A549 (cell line): ENCODE data around the gene PBX4. TPM values are rescaled to one million over a fixed set of nuclear protein-coding genes. Genes with fewer than 3 reads are reported as not detected.

ENCODE experiments used
- ATAC-seq, 2 experiments: fragments of 200-7000 bp in 1 of 2; fragments of >200 bp in 1 of 2; cut with Nextera tagmentation in 1 of 2; cut with Tn5 transposase in 1 of 2; 3 replicates each; pipeline versions ENCODE4 v1.8.0 to v1.9.1; 2018 to 2020; ENCODE audit warnings: mild to moderate bottlenecking in 1 of 2, moderate library complexity in 1 of 2
- CTCF ChIA-PET: fragments of 300-600 bp; sonication (Branson Sonifier 250); formaldehyde crosslinking; extraction: SDS; loops from one replicate; lab custom pipeline; 2021; ENCODE audit warnings: antibody characterized with exemption, inconsistent platforms; lab: Yijun Ruan, JAX
- POLR2A ChIA-PET: fragments of 350-600 bp; formaldehyde crosslinking; extraction: SDS; loops from one replicate; lab custom pipeline; 2021; ENCODE audit warnings: antibody characterized with exemption, inconsistent platforms; lab: Yijun Ruan, JAX
- DNase-seq, 2 experiments: peaks; one replicate each; pipeline versions ENCODE4 v3.0.0 to v3.0.0-alpha.2; 2011 to 2016; ENCODE audit warnings: low read depth in 1 of 2, low spot score in 1 of 2
- FAIRE-seq: peaks from 2 replicates; lab custom pipeline; 2011; peaks lifted over from hg19 to GRCh38; lab: Jason Lieb, UNC
- H3K27ac ChIP-seq, 2 experiments: fragments of >200 bp; sonication (Bioruptor Twin); formaldehyde crosslinking; 3 replicates each; pipeline ENCODE4 v1.5.1; 2016 to 2017
- H3K4me1 ChIP-seq: fragments of >200 bp; sonication (Bioruptor Twin); formaldehyde crosslinking; 3 replicates; pipeline ENCODE4 v1.6.1; 2016
- H3K4me2 ChIP-seq: fragments of >200 bp; sonication (Bioruptor Twin); formaldehyde crosslinking; 3 replicates; pipeline ENCODE4 v1.6.1; 2016
- H3K4me3 ChIP-seq: fragments of >200 bp; sonication (Bioruptor Twin); formaldehyde crosslinking; 3 replicates; pipeline ENCODE4 v1.5.1; 2016
- H3K9me3 ChIP-seq: fragments of >200 bp; sonication (Bioruptor Twin); formaldehyde crosslinking; 3 replicates; pipeline ENCODE4 v1.6.1; 2016
- BHLHE40 ChIP-seq: IDR thresholded peaks from 2 replicates; pipeline ENCODE4 v1.6.1; 2012; ENCODE audit warnings: low read depth, low read length, inconsistent platforms
- CBX2 ChIP-seq: fragments of 200-600 bp; sonication (generic); IDR thresholded peaks from 2 replicates; pipeline ENCODE4 v1.6.1; 2016; ENCODE audit warnings: low read depth, mild to moderate bottlenecking, borderline replicate concordance
- EP300 ChIP-seq, 2 experiments: fragments of >200 bp; sonication (Bioruptor Twin); formaldehyde crosslinking; IDR thresholded peaks; 2 replicates in 1 of 2; 3 replicates in 1 of 2; pipeline ENCODE4 v1.6.1; 2016 to 2017
- FOSB ChIP-seq: fragments of 250-450 bp; sonication (Bioruptor Pico); IDR thresholded peaks from 2 replicates; pipeline ENCODE4 v1.5.0; 2020; ENCODE audit warnings: mild to moderate bottlenecking, moderate library complexity
- FOSL2 ChIP-seq, 2 experiments: fragments of 450-650 bp in 1 of 2; fragments of >200 bp in 1 of 2; sonication (Bioruptor Twin) in 1 of 2; formaldehyde crosslinking; IDR thresholded peaks; 2 replicates each; pipeline versions ENCODE4 v1.5.0 to v1.6.1; 2016 to 2020; ENCODE audit warnings: mild to moderate bottlenecking in 1 of 2, moderate library complexity in 1 of 2
- HOXB5 ChIP-seq: fragments of 250-450 bp; sonication (Bioruptor Pico); IDR thresholded peaks from 2 replicates; pipeline ENCODE4 v1.5.0; 2020; ENCODE audit warnings: mild to moderate bottlenecking, moderate library complexity
- JUN ChIP-seq, 2 experiments: fragments of >200 bp; sonication (Bioruptor Twin); formaldehyde crosslinking; IDR thresholded peaks; 2 replicates in 1 of 2; 3 replicates in 1 of 2; pipeline ENCODE4 v1.6.1; 2016 to 2017
- MYC ChIP-seq: IDR thresholded peaks from 2 replicates; pipeline ENCODE4 v1.6.1; 2012; ENCODE audit warnings: mild to moderate bottlenecking, inconsistent platforms, low read length, improper control_type of control experiment, borderline replicate concordance
- PHF8 ChIP-seq: fragments of 200-600 bp; sonication (generic); IDR thresholded peaks from 2 replicates; pipeline ENCODE4 v1.6.1; 2016; ENCODE audit warnings: low read depth, mild to moderate bottlenecking, antibody characterized with exemption, moderate library complexity, borderline replicate concordance
- POLR2A ChIP-seq: IDR thresholded peaks from 2 replicates; pipeline ENCODE4 v1.6.1; 2012; ENCODE audit warnings: mild to moderate bottlenecking, low read length
- RARB ChIP-seq: fragments of 250-450 bp; sonication (Bioruptor Pico); IDR thresholded peaks from 2 replicates; pipeline ENCODE4 v1.8.0; 2021; ENCODE audit warnings: mild to moderate bottlenecking, moderate library complexity
- RCOR1 ChIP-seq: fragments of 150-350 bp; IDR thresholded peaks from 2 replicates; pipeline ENCODE4 v1.6.1; 2014; ENCODE audit warnings: antibody characterized with exemption, low read length, low read depth
- RNF2 ChIP-seq: fragments of 200-600 bp; sonication (generic); IDR thresholded peaks from 2 replicates; pipeline ENCODE4 v1.6.1; 2016; ENCODE audit warnings: low read depth, mild to moderate bottlenecking, antibody characterized with exemption, moderate library complexity, borderline replicate concordance
- SMC3 ChIP-seq: fragments of >200 bp; sonication (Bioruptor Twin); formaldehyde crosslinking; IDR thresholded peaks from 3 replicates; pipeline ENCODE4 v1.6.1; 2018; ENCODE audit warnings: inconsistent platforms
- ZSCAN20 ChIP-seq: fragments of 250-450 bp; sonication (Bioruptor Pico); IDR thresholded peaks from 2 replicates; pipeline ENCODE4 v1.8.0; 2022; ENCODE audit warnings: mild to moderate bottlenecking, moderate library complexity
- WGBS: methylation state at CpG from one replicate; pipeline ENCODE4 v1.1.6; 2017; ENCODE audit errors: missing lambda C conversion rate; 5-methylcytosine and 5-hydroxymethylcytosine counted together
- polyA plus RNA-seq, 4 experiments: library from polyadenylated mRNA; depleted of rRNA in 3 of 4; stranded (reverse); fragments of >200 nt; fragmentation: RNase III in 1 of 4; extraction: RNeasy Plus Mini Kit Qiagen cat#74134 plus additional on column Dnase treatment in 1 of 4; gene quantifications; 2 replicates in 3 of 4; 3 replicates in 1 of 4; pipeline ENCODE4 v1.2.3, GENCODE V29; 2011 to 2017
- TF ChIP-seq, protein P1 (sequence below): fragments of >200 bp; sonication (Bioruptor Twin); formaldehyde crosslinking; IDR thresholded peaks from 2 replicates; pipeline ENCODE4 v1.6.1; 2016
- TF ChIP-seq, protein P2 (sequence below): fragments of 200-600 bp; sonication (generic); IDR thresholded peaks from 2 replicates; pipeline ENCODE4 v1.6.1; 2016; ENCODE audit warnings: antibody characterized with exemption, mild to moderate bottlenecking, moderate library complexity
- TF ChIP-seq, protein P3 (sequence below): fragments of 250-450 bp; sonication (Bioruptor Pico); IDR thresholded peaks from 2 replicates; pipeline ENCODE4 v1.5.0; 2020; ENCODE audit warnings: low read depth, mild to moderate bottlenecking, moderate library complexity
- TF ChIP-seq, protein P4 (sequence below): fragments of 150-350 bp; IDR thresholded peaks from 2 replicates; pipeline ENCODE4 v1.6.1; 2014; ENCODE audit warnings: low read depth, mild to moderate bottlenecking, low read length

The PBX4 gene
- polyA plus RNA-seq, 2 of the 4 experiments (the other 2 are of a cell fraction) = 0.70 to 0.90 TPM

DNA sequence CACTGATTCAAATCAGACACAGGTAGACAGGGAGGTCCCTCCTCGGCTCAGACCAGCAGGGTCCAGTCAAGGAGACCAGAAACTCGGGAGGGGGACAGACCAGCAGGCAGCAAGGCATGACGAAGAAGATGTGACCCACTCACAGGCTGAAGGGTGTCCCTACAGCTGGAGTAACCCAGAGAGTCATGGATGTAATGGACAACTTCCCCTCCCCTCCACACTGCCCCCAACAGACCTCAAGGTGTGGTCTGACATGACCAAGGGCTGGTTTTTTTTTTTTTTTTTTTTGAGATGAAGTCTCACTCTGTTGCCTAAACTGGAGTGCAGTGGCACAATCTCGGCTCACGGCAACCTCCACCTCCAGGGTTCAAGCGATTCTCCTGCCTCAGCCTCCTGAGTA is 34.1 kb downstream of the PBX4 start:
- DNase-seq (no peak), ATAC-seq (no peak), FAIRE-seq (no peak)
- WGBS = 75% methylated on average over 6 of the region's 6 CpGs
- Histone ChIP-seq H3K4me3 (no peak overlapping the region), H3K9me3 (no peaks in the 10 kb centered on the region), H3K4me2 (no peak overlapping the region), H3K27ac (no peak overlapping the region), H3K4me1 (no peaks in the 10 kb centered on the region)
- TF ChIP-seq RNF2 (no peak), FOSL2 (IDR thresholded peaks at IDR 0.05) (no peak), FOSL2 (CRISPR knock-in tag; IDR thresholded peaks at IDR 0.05) (no peak), ZSCAN20 (no peak), PHF8 (no peak), JUN (IDR thresholded peaks at IDR 0.05) (no peak)
- TF ChIP-seq, protein P1, sequence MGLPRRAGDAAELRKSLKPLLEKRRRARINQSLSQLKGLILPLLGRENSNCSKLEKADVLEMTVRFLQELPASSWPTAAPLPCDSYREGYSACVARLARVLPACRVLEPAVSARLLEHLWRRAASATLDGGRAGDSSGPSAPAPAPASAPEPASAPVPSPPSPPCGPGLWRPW = no peak
- POLR2A ChIA-PET = no interaction called here
- CTCF ChIA-PET = interaction anchor here (1.0 kb wide), 1 partner anchor 30 kb away, joined by 5 read pairs; no protein-coding TSS in a partner anchor

DNA sequence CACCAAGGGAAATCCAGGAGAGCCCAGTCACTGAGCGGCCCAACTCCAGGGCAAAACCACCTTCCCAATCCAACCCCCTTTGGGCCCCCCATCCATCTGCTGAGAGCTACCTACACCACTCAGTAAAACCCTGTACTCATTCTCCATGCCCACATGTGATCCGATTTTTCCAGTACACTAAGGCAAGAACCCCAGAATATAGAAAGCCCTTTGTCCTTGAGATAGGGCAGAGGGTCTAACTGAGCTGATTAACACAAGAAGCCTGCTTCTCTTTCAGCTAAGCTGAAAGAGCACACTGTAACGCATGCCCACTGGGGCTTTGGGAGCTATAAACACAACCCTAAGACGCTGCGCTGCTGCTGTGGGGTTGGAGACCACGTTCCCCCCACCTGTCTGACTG is 36.0 kb downstream of the PBX4 start:
- Histone ChIP-seq H3K27ac (no peak overlapping the region), H3K4me1 (no peaks in the 10 kb centered on the region), H3K4me3 (no peak overlapping the region), H3K9me3 (no peaks in the 10 kb centered on the region), H3K4me2 (no peak overlapping the region)
- CTCF ChIA-PET = interaction anchor here (2.6 kb wide), 1 partner anchor 50 kb away, joined by 9 read pairs; no protein-coding TSS in a partner anchor
- DNase-seq (no peak), ATAC-seq (no peak), FAIRE-seq (no peak)
- 87% methylated on average over 5 of the region's 6 CpGs for WGBS
- TF ChIP-seq HOXB5 (CRISPR knock-in tag) = no peak
- TF ChIP-seq MYC = no peak
- TF ChIP-seq CBX2 = no peak
- TF ChIP-seq, protein P1 = no peak
- TF ChIP-seq SMC3 = no peak
- no peak for TF ChIP-seq EP300 (IDR thresholded peaks at IDR 0.05)
- TF ChIP-seq BHLHE40 = no peak
- no peak for TF ChIP-seq RARB (CRISPR knock-in tag)
- TF ChIP-seq, protein P2, sequence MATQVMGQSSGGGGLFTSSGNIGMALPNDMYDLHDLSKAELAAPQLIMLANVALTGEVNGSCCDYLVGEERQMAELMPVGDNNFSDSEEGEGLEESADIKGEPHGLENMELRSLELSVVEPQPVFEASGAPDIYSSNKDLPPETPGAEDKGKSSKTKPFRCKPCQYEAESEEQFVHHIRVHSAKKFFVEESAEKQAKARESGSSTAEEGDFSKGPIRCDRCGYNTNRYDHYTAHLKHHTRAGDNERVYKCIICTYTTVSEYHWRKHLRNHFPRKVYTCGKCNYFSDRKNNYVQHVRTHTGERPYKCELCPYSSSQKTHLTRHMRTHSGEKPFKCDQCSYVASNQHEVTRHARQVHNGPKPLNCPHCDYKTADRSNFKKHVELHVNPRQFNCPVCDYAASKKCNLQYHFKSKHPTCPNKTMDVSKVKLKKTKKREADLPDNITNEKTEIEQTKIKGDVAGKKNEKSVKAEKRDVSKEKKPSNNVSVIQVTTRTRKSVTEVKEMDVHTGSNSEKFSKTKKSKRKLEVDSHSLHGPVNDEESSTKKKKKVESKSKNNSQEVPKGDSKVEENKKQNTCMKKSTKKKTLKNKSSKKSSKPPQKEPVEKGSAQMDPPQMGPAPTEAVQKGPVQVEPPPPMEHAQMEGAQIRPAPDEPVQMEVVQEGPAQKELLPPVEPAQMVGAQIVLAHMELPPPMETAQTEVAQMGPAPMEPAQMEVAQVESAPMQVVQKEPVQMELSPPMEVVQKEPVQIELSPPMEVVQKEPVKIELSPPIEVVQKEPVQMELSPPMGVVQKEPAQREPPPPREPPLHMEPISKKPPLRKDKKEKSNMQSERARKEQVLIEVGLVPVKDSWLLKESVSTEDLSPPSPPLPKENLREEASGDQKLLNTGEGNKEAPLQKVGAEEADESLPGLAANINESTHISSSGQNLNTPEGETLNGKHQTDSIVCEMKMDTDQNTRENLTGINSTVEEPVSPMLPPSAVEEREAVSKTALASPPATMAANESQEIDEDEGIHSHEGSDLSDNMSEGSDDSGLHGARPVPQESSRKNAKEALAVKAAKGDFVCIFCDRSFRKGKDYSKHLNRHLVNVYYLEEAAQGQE = no peak
- no peak for TF ChIP-seq FOSB (CRISPR knock-in tag)
- POLR2A ChIA-PET = no interaction called here

DNA sequence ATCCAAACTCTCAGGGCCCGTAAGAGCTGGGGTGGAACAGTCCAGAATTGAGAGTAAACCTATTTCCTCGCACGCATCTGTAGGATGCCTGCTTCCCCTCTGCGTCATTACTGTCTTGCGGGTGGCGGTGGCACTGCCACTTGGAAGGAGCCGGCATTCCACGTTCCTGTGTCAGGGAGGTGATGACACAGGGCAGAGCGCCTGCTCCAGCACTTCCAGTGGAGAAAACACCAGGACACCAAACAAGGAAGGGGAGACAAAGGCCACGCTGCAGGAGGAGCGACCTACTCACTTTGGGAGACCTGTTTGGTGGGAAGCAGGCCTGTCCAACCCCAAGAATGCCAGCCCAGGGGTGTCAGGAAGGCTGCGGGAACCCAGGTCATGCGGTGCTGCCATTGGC is 37.1 kb downstream of the PBX4 start:
- Histone ChIP-seq H3K4me2 (no peak overlapping the region), H3K4me1 (no peaks in the 10 kb centered on the region), H3K4me3 (no peak overlapping the region), H3K27ac (no peak overlapping the region), H3K9me3 (no peaks in the 10 kb centered on the region)
- DNase-seq = no peak
- POLR2A ChIA-PET = no interaction called here
- CTCF ChIA-PET = interaction anchor here (2.6 kb wide), 1 partner anchor 49 kb away, joined by 9 read pairs; no protein-coding TSS in a partner anchor
- TF ChIP-seq JUN (IDR thresholded peaks at IDR 0.05) (no peak), RCOR1 (no peak), POLR2A (no peak)
- TF ChIP-seq, protein P3, sequence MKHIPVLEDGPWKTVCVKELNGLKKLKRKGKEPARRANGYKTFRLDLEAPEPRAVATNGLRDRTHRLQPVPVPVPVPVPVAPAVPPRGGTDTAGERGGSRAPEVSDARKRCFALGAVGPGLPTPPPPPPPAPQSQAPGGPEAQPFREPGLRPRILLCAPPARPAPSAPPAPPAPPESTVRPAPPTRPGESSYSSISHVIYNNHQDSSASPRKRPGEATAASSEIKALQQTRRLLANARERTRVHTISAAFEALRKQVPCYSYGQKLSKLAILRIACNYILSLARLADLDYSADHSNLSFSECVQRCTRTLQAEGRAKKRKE = no peak
- TF ChIP-seq, protein P4, sequence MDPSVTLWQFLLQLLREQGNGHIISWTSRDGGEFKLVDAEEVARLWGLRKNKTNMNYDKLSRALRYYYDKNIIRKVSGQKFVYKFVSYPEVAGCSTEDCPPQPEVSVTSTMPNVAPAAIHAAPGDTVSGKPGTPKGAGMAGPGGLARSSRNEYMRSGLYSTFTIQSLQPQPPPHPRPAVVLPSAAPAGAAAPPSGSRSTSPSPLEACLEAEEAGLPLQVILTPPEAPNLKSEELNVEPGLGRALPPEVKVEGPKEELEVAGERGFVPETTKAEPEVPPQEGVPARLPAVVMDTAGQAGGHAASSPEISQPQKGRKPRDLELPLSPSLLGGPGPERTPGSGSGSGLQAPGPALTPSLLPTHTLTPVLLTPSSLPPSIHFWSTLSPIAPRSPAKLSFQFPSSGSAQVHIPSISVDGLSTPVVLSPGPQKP = no peak
- TF ChIP-seq, protein P1 = no peak
- ATAC-seq = no peak
- 93% methylated on average over 11 of the region's 13 CpGs for WGBS
- no peak for FAIRE-seq
